ENCODE results near the gene PIF1. TPM values are rescaled to one million over a fixed set of nuclear protein-coding genes. Genes with fewer than 3 reads are reported as not detected.

Gene PIF1
- total RNA-seq, 5 donors from 2014 or later (not counting 1 experiment from before 2014, with no cell fraction given) = 0.88 to 4.1 (median 1.1) TPM

DNA sequence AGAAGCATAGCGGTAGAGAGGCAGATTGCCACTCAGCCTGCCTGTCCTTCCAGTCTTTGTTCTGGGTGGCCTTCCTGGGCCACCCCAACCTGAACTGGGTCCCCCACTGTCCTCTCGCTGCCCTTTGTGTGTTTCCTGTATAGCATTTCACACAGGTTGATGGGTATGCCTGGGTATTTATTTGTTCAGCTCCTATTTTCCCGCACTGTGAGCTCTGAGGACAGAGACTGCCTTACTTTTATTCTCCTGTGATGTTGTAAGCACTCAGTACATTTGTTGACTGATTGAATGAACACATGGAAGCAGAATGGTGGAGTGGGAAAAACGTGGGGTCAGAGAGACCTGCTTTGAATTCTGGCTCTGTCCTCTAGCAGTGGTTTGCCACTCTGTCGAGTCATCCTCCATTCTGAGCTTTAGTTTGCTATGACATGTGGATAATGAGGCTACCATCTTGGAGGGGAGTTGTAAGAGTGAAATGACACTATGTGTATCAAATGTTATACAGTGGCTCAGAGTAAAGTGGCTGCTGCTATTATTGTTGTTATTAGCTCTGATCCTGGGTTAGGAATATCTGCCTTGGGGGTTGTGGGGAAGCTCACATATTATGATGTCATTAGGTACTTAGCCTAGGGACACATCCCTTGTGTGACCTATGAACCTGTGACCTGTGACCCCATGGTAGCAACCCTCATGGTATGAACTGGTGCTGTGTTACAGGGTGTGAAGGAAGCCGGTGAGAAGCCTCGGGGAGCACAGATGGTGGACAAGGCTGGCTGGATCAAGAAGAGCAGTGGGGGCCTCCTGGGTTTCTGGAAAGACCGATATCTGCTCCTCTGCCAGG, 22.6 kb upstream of the PIF1 start:
- no peaks in the 10 kb centered on the region for H3K9me3 ChIP-seq
- H3K4me3 ChIP-seq (ENCODE audit: control insufficient read depth in 1 of 2, extremely low read depth in 1 of 2, low read length in 1 of 2) = no peak overlapping the region
- Mint-ChIP-seq H3K4me1 (peaks cover 48 to 73% (median 67%) of the 10 kb centered on the region in 3 donors), H3K27me3 (no peaks in the 10 kb centered on the region), H3K36me3 (peaks cover 23% of the 10 kb centered on the region), H3K4me3 (no peak overlapping the region), H3K27ac (peak overlapping the region; percentile 3 to 59), H3K9me3 (no peaks in the 10 kb centered on the region)
- no peaks in the 10 kb centered on the region for H3K27me3 ChIP-seq (replicated peaks in 1 of 2; ENCODE audit: control insufficient read depth in 2 of 2, extremely low read depth in 1 of 2, insufficient read depth in 2 of 2, low read length in 1 of 2)
- ChIA-PET POLR2A (interaction anchor here in 1 of 2 donors (0.5 kb wide), 1 partner anchor 33 kb away, joined by 3 read pairs; no protein-coding TSS in a partner anchor), CTCF (interaction anchor here (0.5 to 1.2 kb wide), 3 partner anchors 22 to 320 kb away, joined by 3 to 5 read pairs (median 3); partner anchors contain the start of gene PIF1 (in 1 of the 2))
- no peak overlapping the region for H3K27ac ChIP-seq (ENCODE audit: low read length)
- WGBS (ENCODE audit: insufficient coverage) = 92% methylated on average over 7 of the region's 8 CpGs
- ATAC-seq (replicated peaks in 1 of 4) (no peak), DNase-seq (no peak)
- H3K36me3 ChIP-seq (ENCODE audit: control insufficient read depth in 2 of 2, extremely low read depth in 1 of 2, insufficient read depth in 1 of 2, low read length in 1 of 2) = peaks cover 0 to 37% of the 10 kb centered on the region in 2 donors
- peaks cover 0 to 64% of the 10 kb centered on the region in 2 experiments for H3K4me1 ChIP-seq (ENCODE audit: control insufficient read depth in 1 of 2, extremely low read depth in 1 of 2, insufficient read depth in 2 of 2, low read length in 2 of 2)

GRCh38 chr15:64847448-64847847, 22.0 kb upstream of the PIF1 start:
- Histone ChIP-seq H3K27me3 (replicated peaks in 1 of 2; ENCODE audit: control insufficient read depth in 2 of 2, extremely low read depth in 1 of 2, insufficient read depth in 2 of 2, low read length in 1 of 2) (no peaks in the 10 kb centered on the region), H3K27ac (ENCODE audit: low read length) (no peak overlapping the region), H3K9me3 (no peaks in the 10 kb centered on the region), H3K4me3 (ENCODE audit: control insufficient read depth in 1 of 2, extremely low read depth in 1 of 2, low read length in 1 of 2) (no peak overlapping the region), H3K4me1 (ENCODE audit: control insufficient read depth in 1 of 2, extremely low read depth in 1 of 2, insufficient read depth in 2 of 2, low read length in 2 of 2) (peaks cover 0 to 67% of the 10 kb centered on the region in 2 experiments), H3K36me3 (ENCODE audit: control insufficient read depth in 2 of 2, extremely low read depth in 1 of 2, insufficient read depth in 1 of 2, low read length in 1 of 2) (peaks cover 0 to 37% of the 10 kb centered on the region in 2 donors)
- ChIA-PET POLR2A (no interaction called here), CTCF (no interaction called here)
- no peaks in the 10 kb centered on the region for H3K27me3 Mint-ChIP-seq
- ATAC-seq (replicated peaks in 1 of 4) (no peak), DNase-seq (no peak)
- no peaks in the 10 kb centered on the region for H3K9me3 Mint-ChIP-seq
- H3K4me1 Mint-ChIP-seq = peaks cover 55 to 79% (median 74%) of the 10 kb centered on the region in 3 donors
- no CpG with 5 or more reads among the region's 3 CpGs for WGBS (ENCODE audit: insufficient coverage)
- no peak overlapping the region for H3K4me3 Mint-ChIP-seq
- peaks cover 23% of the 10 kb centered on the region for H3K36me3 Mint-ChIP-seq
- peak overlapping the region; percentile 69 to 92 for H3K27ac Mint-ChIP-seq

GRCh38 chr15:64847016-64847415, 21.6 kb upstream of the PIF1 start:
- Histone ChIP-seq H3K9me3 (no peaks in the 10 kb centered on the region), H3K36me3 (ENCODE audit: control insufficient read depth in 2 of 2, extremely low read depth in 1 of 2, insufficient read depth in 1 of 2, low read length in 1 of 2) (peaks cover 0 to 37% of the 10 kb centered on the region in 2 donors), H3K4me3 (ENCODE audit: control insufficient read depth in 1 of 2, extremely low read depth in 1 of 2, low read length in 1 of 2) (no peak overlapping the region), H3K4me1 (ENCODE audit: control insufficient read depth in 1 of 2, extremely low read depth in 1 of 2, insufficient read depth in 2 of 2, low read length in 2 of 2) (peaks cover 0 to 68% of the 10 kb centered on the region in 2 experiments), H3K27me3 (replicated peaks in 1 of 2; ENCODE audit: control insufficient read depth in 2 of 2, extremely low read depth in 1 of 2, insufficient read depth in 2 of 2, low read length in 1 of 2) (no peaks in the 10 kb centered on the region), H3K27ac (ENCODE audit: low read length) (no peak overlapping the region)
- ChIA-PET POLR2A (no interaction called here), CTCF (no interaction called here)
- H3K4me1 Mint-ChIP-seq = peaks cover 55 to 81% (median 72%) of the 10 kb centered on the region in 3 donors
- H3K27me3 Mint-ChIP-seq = no peaks in the 10 kb centered on the region
- no peak for ATAC-seq (replicated peaks in 1 of 4)
- no peak for DNase-seq
- WGBS (ENCODE audit: insufficient coverage) = no CpG with 5 or more reads among the region's 3 CpGs
- H3K27ac Mint-ChIP-seq = peak overlapping the region; percentile 63 to 92
- no peaks in the 10 kb centered on the region for H3K9me3 Mint-ChIP-seq
- H3K36me3 Mint-ChIP-seq = peaks cover 21% of the 10 kb centered on the region
- H3K4me3 Mint-ChIP-seq = no peak overlapping the region

- Mint-ChIP-seq H3K4me3 (peak overlapping the region in 1 of 3 donors; percentile 94), H3K4me1 (peaks cover 51 to 72% (median 66%) of the 10 kb centered on the region in 3 donors), H3K9me3 (no peaks in the 10 kb centered on the region), H3K27me3 (no peaks in the 10 kb centered on the region), H3K27ac (peak overlapping the region; percentile 92 to 95), H3K36me3 (peaks cover 17% of the 10 kb centered on the region)
- peaks cover 0 to 33% of the 10 kb centered on the region in 2 donors for H3K36me3 ChIP-seq (ENCODE audit: control insufficient read depth in 2 of 2, extremely low read depth in 1 of 2, insufficient read depth in 1 of 2, low read length in 1 of 2)
- no peak for ATAC-seq (replicated peaks in 1 of 4)
- peak overlapping the region; percentile 56 for H3K27ac ChIP-seq (ENCODE audit: low read length)
- POLR2A ChIA-PET = no interaction called here
- CTCF ChIA-PET = no interaction called here
- H3K4me3 ChIP-seq (ENCODE audit: control insufficient read depth in 1 of 2, extremely low read depth in 1 of 2, low read length in 1 of 2) = no peak overlapping the region
- 61% methylated on average over 4 of the region's 13 CpGs for WGBS (ENCODE audit: insufficient coverage)
- H3K9me3 ChIP-seq = no peaks in the 10 kb centered on the region
- peaks cover 0 to 65% of the 10 kb centered on the region in 2 experiments for H3K4me1 ChIP-seq (ENCODE audit: control insufficient read depth in 1 of 2, extremely low read depth in 1 of 2, insufficient read depth in 2 of 2, low read length in 2 of 2)
- no peak for DNase-seq
- H3K27me3 ChIP-seq (replicated peaks in 1 of 2; ENCODE audit: control insufficient read depth in 2 of 2, extremely low read depth in 1 of 2, insufficient read depth in 2 of 2, low read length in 1 of 2) = no peaks in the 10 kb centered on the region
These were observed 20.6 kb upstream of the PIF1 start for GRCh38 chr15:64845831-64846595.

- CTCF ChIA-PET = interaction anchor here (0.7 to 2.1 kb wide), 2 partner anchors 49 to 158 kb away, joined by 8 to 9 read pairs; no protein-coding TSS in a partner anchor
- peak overlapping the region; percentile 92 to 95 for H3K27ac Mint-ChIP-seq
- POLR2A ChIA-PET = interaction anchor here (0.5 to 0.6 kb wide), 2 partner anchors 22 to 37 kb away, joined by 3 to 5 read pairs; no protein-coding TSS in a partner anchor
- H3K4me1 Mint-ChIP-seq = peaks cover 53 to 73% (median 65%) of the 10 kb centered on the region in 3 donors
- peaks cover 3 to 70% of the 10 kb centered on the region in 2 experiments for H3K4me1 ChIP-seq (ENCODE audit: control insufficient read depth in 1 of 2, extremely low read depth in 1 of 2, insufficient read depth in 2 of 2, low read length in 2 of 2)
- peak overlapping the region; percentile 56 for H3K27ac ChIP-seq (ENCODE audit: low read length)
- H3K4me3 ChIP-seq (ENCODE audit: control insufficient read depth in 1 of 2, extremely low read depth in 1 of 2, low read length in 1 of 2) = peak overlapping the region in 1 of 2 donors; percentile 61
- no peak for DNase-seq
- no peaks in the 10 kb centered on the region for H3K27me3 Mint-ChIP-seq
- no peaks in the 10 kb centered on the region for H3K9me3 Mint-ChIP-seq
- H3K9me3 ChIP-seq = no peaks in the 10 kb centered on the region
- no peak for ATAC-seq (replicated peaks in 1 of 4)
- no CpG with 5 or more reads among the region's 2 CpGs for WGBS (ENCODE audit: insufficient coverage)
- H3K36me3 Mint-ChIP-seq = peaks cover 9% of the 10 kb centered on the region
- peak overlapping the region; percentile 87 to 96 (median 94) for H3K4me3 Mint-ChIP-seq
- H3K27me3 ChIP-seq (replicated peaks in 1 of 2; ENCODE audit: control insufficient read depth in 2 of 2, extremely low read depth in 1 of 2, insufficient read depth in 2 of 2, low read length in 1 of 2) = no peaks in the 10 kb centered on the region
- H3K36me3 ChIP-seq (ENCODE audit: control insufficient read depth in 2 of 2, extremely low read depth in 1 of 2, insufficient read depth in 1 of 2, low read length in 1 of 2) = peaks cover 0 to 25% of the 10 kb centered on the region in 2 donors
These were observed 19.8 kb upstream of the PIF1 start for GRCh38 chr15:64845183-64845611.
